ENCODE data around the gene MORN3.

DNA sequence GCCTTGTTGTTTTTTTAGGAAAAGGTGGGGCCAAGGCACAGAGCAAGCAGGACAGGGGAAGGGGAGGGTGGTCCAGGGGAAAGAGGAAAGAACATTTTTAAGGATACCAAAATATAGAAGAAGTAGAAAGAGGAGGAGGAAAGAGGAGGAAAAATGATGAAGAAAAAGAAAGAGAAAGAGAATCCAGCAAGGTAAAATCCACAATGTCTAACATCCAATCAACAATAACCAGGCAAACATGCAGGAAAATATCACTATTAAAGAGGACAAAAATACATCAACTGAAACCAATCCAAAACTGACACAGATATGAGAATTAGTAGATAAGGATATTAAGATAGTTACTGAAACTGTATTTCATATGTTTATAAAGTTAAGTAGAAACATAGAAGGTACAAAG lies 36.1 kb upstream of the MORN3 start:
- TF ChIP-seq, protein P1, sequence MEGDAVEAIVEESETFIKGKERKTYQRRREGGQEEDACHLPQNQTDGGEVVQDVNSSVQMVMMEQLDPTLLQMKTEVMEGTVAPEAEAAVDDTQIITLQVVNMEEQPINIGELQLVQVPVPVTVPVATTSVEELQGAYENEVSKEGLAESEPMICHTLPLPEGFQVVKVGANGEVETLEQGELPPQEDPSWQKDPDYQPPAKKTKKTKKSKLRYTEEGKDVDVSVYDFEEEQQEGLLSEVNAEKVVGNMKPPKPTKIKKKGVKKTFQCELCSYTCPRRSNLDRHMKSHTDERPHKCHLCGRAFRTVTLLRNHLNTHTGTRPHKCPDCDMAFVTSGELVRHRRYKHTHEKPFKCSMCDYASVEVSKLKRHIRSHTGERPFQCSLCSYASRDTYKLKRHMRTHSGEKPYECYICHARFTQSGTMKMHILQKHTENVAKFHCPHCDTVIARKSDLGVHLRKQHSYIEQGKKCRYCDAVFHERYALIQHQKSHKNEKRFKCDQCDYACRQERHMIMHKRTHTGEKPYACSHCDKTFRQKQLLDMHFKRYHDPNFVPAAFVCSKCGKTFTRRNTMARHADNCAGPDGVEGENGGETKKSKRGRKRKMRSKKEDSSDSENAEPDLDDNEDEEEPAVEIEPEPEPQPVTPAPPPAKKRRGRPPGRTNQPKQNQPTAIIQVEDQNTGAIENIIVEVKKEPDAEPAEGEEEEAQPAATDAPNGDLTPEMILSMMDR (IDR thresholded peaks at IDR 0.05): no peak
- TF ChIP-seq, protein P2, sequence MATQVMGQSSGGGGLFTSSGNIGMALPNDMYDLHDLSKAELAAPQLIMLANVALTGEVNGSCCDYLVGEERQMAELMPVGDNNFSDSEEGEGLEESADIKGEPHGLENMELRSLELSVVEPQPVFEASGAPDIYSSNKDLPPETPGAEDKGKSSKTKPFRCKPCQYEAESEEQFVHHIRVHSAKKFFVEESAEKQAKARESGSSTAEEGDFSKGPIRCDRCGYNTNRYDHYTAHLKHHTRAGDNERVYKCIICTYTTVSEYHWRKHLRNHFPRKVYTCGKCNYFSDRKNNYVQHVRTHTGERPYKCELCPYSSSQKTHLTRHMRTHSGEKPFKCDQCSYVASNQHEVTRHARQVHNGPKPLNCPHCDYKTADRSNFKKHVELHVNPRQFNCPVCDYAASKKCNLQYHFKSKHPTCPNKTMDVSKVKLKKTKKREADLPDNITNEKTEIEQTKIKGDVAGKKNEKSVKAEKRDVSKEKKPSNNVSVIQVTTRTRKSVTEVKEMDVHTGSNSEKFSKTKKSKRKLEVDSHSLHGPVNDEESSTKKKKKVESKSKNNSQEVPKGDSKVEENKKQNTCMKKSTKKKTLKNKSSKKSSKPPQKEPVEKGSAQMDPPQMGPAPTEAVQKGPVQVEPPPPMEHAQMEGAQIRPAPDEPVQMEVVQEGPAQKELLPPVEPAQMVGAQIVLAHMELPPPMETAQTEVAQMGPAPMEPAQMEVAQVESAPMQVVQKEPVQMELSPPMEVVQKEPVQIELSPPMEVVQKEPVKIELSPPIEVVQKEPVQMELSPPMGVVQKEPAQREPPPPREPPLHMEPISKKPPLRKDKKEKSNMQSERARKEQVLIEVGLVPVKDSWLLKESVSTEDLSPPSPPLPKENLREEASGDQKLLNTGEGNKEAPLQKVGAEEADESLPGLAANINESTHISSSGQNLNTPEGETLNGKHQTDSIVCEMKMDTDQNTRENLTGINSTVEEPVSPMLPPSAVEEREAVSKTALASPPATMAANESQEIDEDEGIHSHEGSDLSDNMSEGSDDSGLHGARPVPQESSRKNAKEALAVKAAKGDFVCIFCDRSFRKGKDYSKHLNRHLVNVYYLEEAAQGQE (IDR thresholded peaks at IDR 0.05; ENCODE audit: insufficient read depth in 1 of 2, low read depth in 2 of 2, low read length in 1 of 2): no peak
- no peak for TF ChIP-seq SIN3A (IDR thresholded peaks at IDR 0.05; ENCODE audit: borderline replicate concordance, insufficient read depth, low read depth, low read length)
- TF ChIP-seq POLR2AphosphoS5 (IDR thresholded peaks at IDR 0.05; ENCODE audit: low read depth, low read length): no peak
- no peak for TF ChIP-seq TCF7L2 (IDR thresholded peaks at IDR 0.05; ENCODE audit: low read depth, low read length)

All from Panc1 (cell line).